Activated naive CD8-positive, alpha-beta T cell treated with anti-CD3 and anti-CD28 coated beads, Interleukin-2, amount 10 ng/mL, durations not matched to agents 7 days and 5 days (primary cell): Measurements from ENCODE around the gene METTL24. TPM values are rescaled to one million over a fixed set of nuclear protein-coding genes. Genes with fewer than 3 reads are reported as not detected.
A peak's percentile ranks its signal among the peaks of the same experiment; 100 is the strongest.
"Not testable (repeated sequence)": the region's sequence is repeated elsewhere in the genome, so short reads cannot be mapped to it uniquely, and the experiment has no call there.

ENCODE experiments used
- ATAC-seq: fragments of 150-1000 bp; cut with Tn5 transposase; one replicate; pipeline ENCODE4 v1.10.0; 2021; ENCODE audit warnings: low read depth, moderate library complexity
- POLR2A ChIA-PET: fragments of 350-600 bp; sonication (Branson Sonifier 250); formaldehyde crosslinking; loops from one replicate; lab custom pipeline; 2021; ENCODE audit warnings: antibody characterized with exemption; lab: Charles Lee
- DNase-seq: peaks from one replicate; pipeline ENCODE4 v3.0.0; 2021
- H3K27ac Mint-ChIP-seq: one replicate; pipeline ENCODE4 v1.8.0; 2022; ENCODE audit warnings: mild to moderate bottlenecking, mixed read lengths
- H3K27me3 Mint-ChIP-seq: one replicate; pipeline ENCODE4 v1.8.0; 2022; ENCODE audit warnings: mild to moderate bottlenecking, moderate library complexity, mixed read lengths
- H3K36me3 Mint-ChIP-seq: one replicate; pipeline ENCODE4 v1.8.0; 2021; ENCODE audit warnings: mild to moderate bottlenecking, mixed read lengths
- H3K4me1 Mint-ChIP-seq: one replicate; pipeline ENCODE4 v1.8.0; 2021; ENCODE audit warnings: mixed read lengths
- H3K4me3 Mint-ChIP-seq: one replicate; pipeline ENCODE4 v1.8.0; 2022; ENCODE audit warnings: mild to moderate bottlenecking, moderate library complexity, mixed read lengths
- H3K9me3 Mint-ChIP-seq: one replicate; pipeline ENCODE4 v1.8.0; 2021; ENCODE audit warnings: mixed read lengths
- total RNA-seq, 2 experiments: library from RNA; stranded (reverse); gene quantifications; one replicate each; pipeline ENCODE4 v1.2.3, GENCODE V29; 2021

The METTL24 gene
- total RNA-seq, 2 experiments from 2014 or later, result 0.55 to 1.4 TPM

GRCh38 chr6:110277100-110277665, 81.0 kb downstream of the METTL24 start:
- no peak overlapping the region for H3K27ac Mint-ChIP-seq
- no peaks in the 10 kb centered on the region for H3K4me1 Mint-ChIP-seq
- peaks cover 7% of the 10 kb centered on the region for H3K9me3 Mint-ChIP-seq
- peaks cover 1% of the 10 kb centered on the region for H3K36me3 Mint-ChIP-seq
- H3K4me3 Mint-ChIP-seq, result no peak overlapping the region
- no peak for DNase-seq
- no peak for ATAC-seq
- POLR2A ChIA-PET, result no interaction called here
- no peaks in the 10 kb centered on the region for H3K27me3 Mint-ChIP-seq

GRCh38 chr6:110272781-110273180, 85.4 kb downstream of the METTL24 start:
- DNase-seq, POLR2A ChIA-PET, H3K4me1 Mint-ChIP-seq, H3K4me3 Mint-ChIP-seq, H3K27me3 Mint-ChIP-seq, H3K9me3 Mint-ChIP-seq, ATAC-seq, H3K36me3 Mint-ChIP-seq, H3K27ac Mint-ChIP-seq: not testable (repeated sequence)

- Mint-ChIP-seq H3K36me3 (peaks cover 1% of the 10 kb centered on the region), H3K4me3 (no peak overlapping the region), H3K4me1 (no peaks in the 10 kb centered on the region), H3K27ac (no peak overlapping the region), H3K27me3 (no peaks in the 10 kb centered on the region), H3K9me3 (peaks cover 8% of the 10 kb centered on the region)
- ATAC-seq (no peak), DNase-seq (no peak)
- POLR2A ChIA-PET, result no interaction called here
Observed at GRCh38 chr6:110271732-110272022, 86.5 kb downstream of the METTL24 start.

GRCh38 chr6:110270165-110270564, 88.0 kb downstream of the METTL24 start:
- Mint-ChIP-seq H3K36me3 (peaks cover under 1% of the 10 kb centered on the region), H3K27ac (no peak overlapping the region), H3K4me3 (no peak overlapping the region), H3K4me1 (no peaks in the 10 kb centered on the region), H3K9me3 (peaks cover 8% of the 10 kb centered on the region), H3K27me3 (peaks cover 2% of the 10 kb centered on the region)
- POLR2A ChIA-PET, result no interaction called here
- no peak for ATAC-seq
- no peak for DNase-seq

GRCh38 chr6:110269623-110270022, 88.5 kb downstream of the METTL24 start:
- H3K4me1 Mint-ChIP-seq, result no peaks in the 10 kb centered on the region
- peaks cover 2% of the 10 kb centered on the region for H3K27me3 Mint-ChIP-seq
- POLR2A ChIA-PET, result no interaction called here
- ATAC-seq (no peak), DNase-seq (no peak)
- H3K9me3 Mint-ChIP-seq, result peaks cover 6% of the 10 kb centered on the region
- no peak overlapping the region for H3K27ac Mint-ChIP-seq
- H3K4me3 Mint-ChIP-seq, result no peak overlapping the region
- H3K36me3 Mint-ChIP-seq, result no peaks in the 10 kb centered on the region

GRCh38 chr6:110266996-110267395, 91.2 kb downstream of the METTL24 start:
- ATAC-seq, result no peak
- peaks cover 2% of the 10 kb centered on the region for H3K27me3 Mint-ChIP-seq
- H3K4me1 Mint-ChIP-seq, result no peaks in the 10 kb centered on the region
- no peak overlapping the region for H3K27ac Mint-ChIP-seq
- H3K9me3 Mint-ChIP-seq, result peaks cover 4% of the 10 kb centered on the region
- no peak overlapping the region for H3K4me3 Mint-ChIP-seq
- POLR2A ChIA-PET, result no interaction called here
- H3K36me3 Mint-ChIP-seq, result no peaks in the 10 kb centered on the region
- no peak for DNase-seq

GRCh38 chr6:110265273-110265672, 92.9 kb downstream of the METTL24 start:
- Mint-ChIP-seq H3K36me3 (no peaks in the 10 kb centered on the region), H3K9me3 (peaks cover 7% of the 10 kb centered on the region), H3K27me3 (peaks cover 2% of the 10 kb centered on the region), H3K27ac (no peak overlapping the region), H3K4me3 (no peak overlapping the region), H3K4me1 (no peaks in the 10 kb centered on the region)
- ATAC-seq (no peak), DNase-seq (no peak)
- POLR2A ChIA-PET, result no interaction called here

- no peaks in the 10 kb centered on the region for H3K27me3 Mint-ChIP-seq
- no peak overlapping the region for H3K27ac Mint-ChIP-seq
- H3K9me3 Mint-ChIP-seq, result peaks cover 4% of the 10 kb centered on the region
- H3K4me3 Mint-ChIP-seq, result no peak overlapping the region
- H3K4me1 Mint-ChIP-seq, result no peaks in the 10 kb centered on the region
- DNase-seq (no peak), ATAC-seq (no peak)
- H3K36me3 Mint-ChIP-seq, result no peaks in the 10 kb centered on the region
- POLR2A ChIA-PET, result no interaction called here
Observed at GRCh38 chr6:110256366-110256765, 101.8 kb downstream of the METTL24 start.

GRCh38 chr6:110255211-110255750, 102.9 kb downstream of the METTL24 start:
- Mint-ChIP-seq H3K4me3 (no peak overlapping the region), H3K27me3 (no peaks in the 10 kb centered on the region), H3K27ac (no peak overlapping the region), H3K9me3 (peaks cover 3% of the 10 kb centered on the region), H3K4me1 (no peaks in the 10 kb centered on the region), H3K36me3 (no peaks in the 10 kb centered on the region)
- ATAC-seq (no peak), DNase-seq (peak; percentile 39)
- POLR2A ChIA-PET, result no interaction called here

GRCh38 chr6:110250838-110251237, 107.3 kb downstream of the METTL24 start:
- Mint-ChIP-seq H3K27ac (no peak overlapping the region), H3K4me1 (no peaks in the 10 kb centered on the region), H3K27me3 (no peaks in the 10 kb centered on the region), H3K36me3 (no peaks in the 10 kb centered on the region), H3K9me3 (no peaks in the 10 kb centered on the region), H3K4me3 (no peak overlapping the region)
- ATAC-seq (no peak), DNase-seq (no peak)
- POLR2A ChIA-PET, result no interaction called here

GRCh38 chr6:110250058-110250457, 108.1 kb downstream of the METTL24 start:
- no peaks in the 10 kb centered on the region for H3K27me3 Mint-ChIP-seq
- H3K4me1 Mint-ChIP-seq, result no peaks in the 10 kb centered on the region
- no peak overlapping the region for H3K27ac Mint-ChIP-seq
- no peaks in the 10 kb centered on the region for H3K36me3 Mint-ChIP-seq
- no peak for DNase-seq
- no peaks in the 10 kb centered on the region for H3K9me3 Mint-ChIP-seq
- POLR2A ChIA-PET, result no interaction called here
- no peak for ATAC-seq
- no peak overlapping the region for H3K4me3 Mint-ChIP-seq

- POLR2A ChIA-PET, result interaction anchor here (0.7 kb wide), 1 partner anchor 17 kb away, joined by 3 read pairs; no protein-coding TSS in a partner anchor
Observed at GRCh38 chr6:110246900-110247546, 111.1 kb downstream of the METTL24 start.

GRCh38 chr6:110246378-110246777, 111.8 kb downstream of the METTL24 start:
- H3K27ac Mint-ChIP-seq, result no peak overlapping the region
- no peaks in the 10 kb centered on the region for H3K9me3 Mint-ChIP-seq

More at GRCh38 chr6:110246900-110247546, 111.1 kb downstream of the METTL24 start:
- Mint-ChIP-seq H3K36me3 (no peaks in the 10 kb centered on the region), H3K4me1 (no peaks in the 10 kb centered on the region), H3K4me3 (no peak overlapping the region), H3K27me3 (no peaks in the 10 kb centered on the region), H3K27ac (no peak overlapping the region), H3K9me3 (no peaks in the 10 kb centered on the region)
- ATAC-seq (no peak), DNase-seq (no peak)

GRCh38 chr6:110244621-110245020, 113.5 kb downstream of the METTL24 start:
- POLR2A ChIA-PET, DNase-seq, ATAC-seq, H3K36me3 Mint-ChIP-seq, H3K4me3 Mint-ChIP-seq, H3K27me3 Mint-ChIP-seq, H3K27ac Mint-ChIP-seq, H3K9me3 Mint-ChIP-seq, H3K4me1 Mint-ChIP-seq: not testable (repeated sequence)

More at GRCh38 chr6:110246378-110246777, 111.8 kb downstream of the METTL24 start:
- Mint-ChIP-seq H3K27me3 (no peaks in the 10 kb centered on the region), H3K4me3 (no peak overlapping the region), H3K36me3 (no peaks in the 10 kb centered on the region), H3K4me1 (no peaks in the 10 kb centered on the region)
- ATAC-seq (no peak), DNase-seq (no peak)
- POLR2A ChIA-PET, result no interaction called here
